Erythroblast (primary cell): ENCODE results near the gene BACH2.
"Not testable (repeated sequence)": the region's sequence is repeated elsewhere in the genome, so short reads cannot be mapped to it uniquely, and the experiment has no call there.

Experiments
- DNase-seq, 2 experiments: peaks; one replicate each; lab custom pipeline; 2025; lab: John Stamatoyannopoulos, UW
- GATA1 ChIP-seq: IDR thresholded peaks from 2 replicates; pipeline ENCODE4 v1.6.1; 2011; ENCODE audit warnings: low read depth, mild to moderate bottlenecking, control low read depth, low read length, moderate library complexity
- POLR2A ChIP-seq: IDR thresholded peaks from 2 replicates; pipeline ENCODE4 v1.6.1; 2011; ENCODE audit warnings: mild to moderate bottlenecking, low read length

BACH2 gene

DNA sequence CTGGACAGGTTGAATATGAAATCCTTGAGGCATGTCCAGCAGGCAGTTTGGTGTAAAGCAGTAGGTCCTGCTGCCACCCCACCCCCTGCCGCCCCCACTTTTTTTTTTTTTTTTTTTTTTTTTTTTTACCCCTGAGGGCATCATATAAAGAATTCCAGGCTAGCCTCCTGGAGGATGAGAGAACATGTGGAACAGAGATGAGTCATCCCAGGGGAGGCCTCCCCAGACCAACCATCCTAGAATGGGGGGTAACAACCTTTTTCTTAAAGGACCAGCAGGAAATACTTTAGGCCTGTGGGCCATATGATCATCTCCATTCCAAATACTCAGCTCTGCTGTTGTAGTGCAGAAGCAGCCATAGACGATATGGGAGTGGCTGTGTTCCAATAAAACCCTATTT is 231.5 kb downstream of the BACH2 start:
- DNase-seq = no peak
- TF ChIP-seq POLR2A (no peak), GATA1 (no peak)

DNA sequence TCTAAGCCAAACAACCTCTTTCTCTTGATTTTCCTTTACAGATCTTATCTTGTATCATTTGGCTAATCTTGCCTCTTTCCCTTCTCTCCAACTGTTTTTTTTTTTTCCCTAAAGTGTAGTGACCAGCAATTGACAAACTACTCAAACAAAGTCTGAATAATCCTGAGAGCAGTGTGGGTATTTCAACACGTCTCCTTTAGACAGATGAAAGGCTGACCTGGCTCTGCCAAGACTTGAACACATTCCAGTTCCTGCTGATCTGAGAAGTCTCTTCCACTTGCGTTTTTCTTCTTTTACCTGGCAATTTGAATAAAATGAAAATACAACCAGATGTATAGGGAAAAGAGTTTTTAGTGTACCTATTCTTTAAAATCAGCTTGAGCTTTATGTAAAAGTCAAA is 234.0 kb downstream of the BACH2 start:
- TF ChIP-seq GATA1 (no peak), POLR2A (no peak)
- DNase-seq = no peak

DNA sequence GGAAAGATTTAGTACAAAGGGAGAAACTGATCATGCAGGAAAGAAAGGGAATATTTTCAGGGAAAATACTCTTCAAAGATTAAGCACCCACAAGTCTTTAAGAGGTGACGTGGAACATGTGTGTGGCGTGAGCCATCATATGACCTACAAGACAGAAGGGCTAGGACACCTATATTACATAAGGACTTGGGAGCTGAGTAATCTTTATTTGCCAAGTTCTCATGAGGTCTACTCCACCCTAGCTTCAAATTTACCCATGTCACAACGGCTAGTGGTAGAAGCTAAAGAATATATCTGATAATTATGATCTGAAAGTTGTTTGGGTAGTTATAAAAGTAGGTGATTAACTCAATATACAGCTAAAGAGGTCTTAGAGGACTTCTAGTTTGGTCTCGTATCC is 234.6 kb downstream of the BACH2 start:
- TF ChIP-seq POLR2A (no peak), GATA1 (no peak)
- DNase-seq = no peak

DNA sequence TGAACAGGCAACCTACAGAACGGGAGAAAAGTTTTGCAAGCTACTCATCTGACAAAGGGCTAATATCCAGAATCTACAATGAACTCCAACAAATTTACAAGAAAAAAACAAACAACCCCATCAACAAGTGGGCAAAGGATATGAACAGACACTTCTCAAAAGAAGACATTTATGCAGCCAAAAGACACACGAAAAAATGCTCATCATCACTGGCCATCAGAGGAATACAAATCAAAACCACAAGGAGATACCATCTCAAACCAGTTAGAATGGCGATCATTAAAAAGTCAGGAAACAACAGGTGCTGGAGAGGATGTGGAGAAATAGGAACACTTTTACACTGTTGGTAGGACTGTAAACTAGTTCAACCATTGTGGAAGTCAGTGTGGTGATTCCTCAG is 237.5 kb downstream of the BACH2 start:
- not testable (repeated sequence) for DNase-seq

DNA sequence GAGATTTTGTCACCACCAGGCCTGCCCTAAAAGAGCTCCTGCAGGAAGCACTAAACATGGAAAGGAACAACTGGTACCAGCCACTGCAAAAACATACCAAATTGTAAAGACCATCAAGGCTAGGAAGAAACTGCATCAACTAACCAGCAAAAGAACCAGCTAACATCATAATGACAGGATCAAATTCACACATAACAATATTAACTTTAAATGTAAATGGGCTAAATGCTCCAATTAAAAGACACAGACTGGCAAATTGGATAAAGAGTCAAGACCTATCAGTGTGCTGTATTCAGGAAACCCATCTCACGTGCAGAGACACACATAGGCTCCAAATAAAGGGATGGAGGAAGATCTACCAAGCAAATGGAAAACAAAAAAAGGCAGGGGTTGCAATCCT is 240.7 kb downstream of the BACH2 start:
- DNase-seq = not testable (repeated sequence)

DNA sequence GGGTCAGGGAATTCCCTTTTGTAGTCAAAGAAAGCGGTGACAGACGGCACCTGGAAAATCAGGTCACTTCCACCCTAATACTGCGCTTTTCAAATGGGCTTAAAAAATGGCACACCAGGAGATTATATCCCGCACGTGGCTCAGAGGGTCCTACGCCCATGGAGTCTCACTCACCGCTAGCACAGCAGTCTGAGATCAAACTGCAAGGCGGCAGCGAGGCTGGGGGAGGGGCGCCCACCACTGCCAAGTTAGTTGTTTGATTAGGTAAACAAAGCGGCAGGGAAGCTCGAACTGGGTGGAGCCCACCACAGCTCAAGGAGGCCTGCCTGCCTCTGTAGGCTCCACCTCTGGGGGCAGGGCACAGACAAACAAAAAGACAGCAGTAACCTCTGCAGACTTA is 242.4 kb downstream of the BACH2 start:
- DNase-seq = not testable (repeated sequence)

DNA sequence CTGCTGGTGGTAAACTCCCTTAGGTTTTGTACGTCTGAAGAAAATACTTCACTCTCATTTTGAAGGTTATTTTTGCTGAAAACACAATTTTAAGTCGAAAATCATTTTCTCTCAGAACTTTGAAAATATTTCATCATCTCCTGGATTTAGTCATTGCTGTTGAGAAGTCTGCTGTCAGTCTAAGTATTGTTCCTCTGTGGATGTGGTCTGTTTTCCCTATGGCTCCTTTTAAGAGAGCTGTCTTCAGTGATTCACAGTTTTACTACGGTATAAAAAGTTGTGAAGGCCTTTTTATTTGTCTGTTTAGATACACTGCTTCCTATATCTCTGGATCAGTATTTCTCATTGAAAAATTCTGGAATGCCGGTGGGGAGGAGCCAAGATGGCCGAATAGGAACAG is 243.0 kb downstream of the BACH2 start:
- no peak for DNase-seq
- TF ChIP-seq POLR2A (no peak), GATA1 (no peak)

DNA sequence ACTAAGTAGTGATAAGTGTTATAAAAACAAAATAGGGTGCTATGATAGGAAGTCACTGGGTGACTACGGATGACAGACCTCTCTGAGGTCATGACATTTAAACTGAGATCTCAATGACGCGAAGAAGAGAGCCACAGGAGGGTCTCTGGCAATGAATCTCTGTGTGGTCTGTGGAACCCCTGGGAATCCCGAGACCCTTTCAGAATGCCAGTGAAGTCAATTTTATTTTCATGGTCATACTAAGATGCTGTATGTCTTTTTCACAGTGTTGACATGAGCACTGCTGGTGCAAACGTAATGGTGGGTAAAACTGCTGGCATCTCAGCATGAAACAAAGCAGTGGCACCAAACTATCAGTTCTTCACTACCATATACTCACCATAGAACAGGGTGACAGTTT is 247.3 kb downstream of the BACH2 start:
- no peak for TF ChIP-seq POLR2A
- no peak for TF ChIP-seq GATA1
- no peak for DNase-seq

DNA sequence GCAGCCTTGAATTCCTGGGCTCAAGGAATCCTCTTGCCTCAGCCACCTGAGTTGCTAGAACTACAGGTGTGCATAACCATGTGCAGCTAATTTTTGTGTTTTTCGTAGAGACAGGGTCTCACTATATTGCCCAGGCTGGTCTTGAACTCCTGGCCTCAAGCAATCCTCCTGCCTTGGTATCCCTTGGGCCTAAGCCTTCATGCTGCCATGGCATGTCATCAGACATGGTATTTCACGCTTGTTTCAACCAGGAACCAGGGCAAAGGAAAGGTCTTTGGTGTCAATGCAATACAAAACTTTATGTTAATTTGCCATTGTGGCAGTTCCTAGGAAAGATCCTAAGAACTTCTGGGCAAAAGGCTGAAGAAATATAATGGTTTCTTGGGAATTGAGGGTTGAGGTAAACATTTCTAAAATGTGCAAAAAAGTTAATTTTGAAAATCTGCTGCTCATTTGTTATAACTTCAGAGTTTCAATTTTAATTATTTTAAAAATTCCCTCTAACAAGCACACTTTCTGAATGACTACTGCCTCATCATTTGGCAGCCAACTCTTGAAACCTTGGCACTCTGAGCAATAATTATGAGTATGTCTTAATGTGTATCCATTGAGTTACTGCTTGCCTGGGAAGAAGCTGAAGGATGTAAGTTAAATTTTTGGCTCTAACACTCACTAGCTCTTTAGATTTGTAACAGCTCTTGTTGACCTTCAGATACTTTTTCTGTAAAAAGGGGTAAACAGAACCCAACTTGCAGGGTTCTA is 248.3 kb downstream of the BACH2 start:
- DNase-seq = no peak
- no peak for TF ChIP-seq POLR2A
- TF ChIP-seq GATA1 = no peak

DNA sequence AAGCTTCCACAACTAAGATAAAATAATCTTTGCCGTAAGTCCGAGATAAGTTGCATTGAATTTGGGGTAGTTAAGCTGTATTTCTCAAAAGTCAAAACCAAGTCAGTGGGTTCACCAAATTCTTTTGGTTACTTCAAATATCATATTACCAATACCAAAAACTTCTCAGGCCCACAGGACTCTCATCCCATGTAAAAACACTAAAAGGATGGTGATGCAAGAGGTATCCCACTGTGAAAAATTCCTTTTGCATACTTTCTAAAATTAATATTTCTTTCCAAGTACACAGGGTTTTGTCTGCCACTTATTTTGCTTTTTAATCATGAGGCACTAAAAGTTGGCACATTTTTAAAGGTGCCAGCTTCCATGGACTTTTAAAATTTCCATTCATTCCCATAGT is 251.1 kb downstream of the BACH2 start:
- no peak for TF ChIP-seq GATA1
- no peak for TF ChIP-seq POLR2A
- no peak for DNase-seq

DNA sequence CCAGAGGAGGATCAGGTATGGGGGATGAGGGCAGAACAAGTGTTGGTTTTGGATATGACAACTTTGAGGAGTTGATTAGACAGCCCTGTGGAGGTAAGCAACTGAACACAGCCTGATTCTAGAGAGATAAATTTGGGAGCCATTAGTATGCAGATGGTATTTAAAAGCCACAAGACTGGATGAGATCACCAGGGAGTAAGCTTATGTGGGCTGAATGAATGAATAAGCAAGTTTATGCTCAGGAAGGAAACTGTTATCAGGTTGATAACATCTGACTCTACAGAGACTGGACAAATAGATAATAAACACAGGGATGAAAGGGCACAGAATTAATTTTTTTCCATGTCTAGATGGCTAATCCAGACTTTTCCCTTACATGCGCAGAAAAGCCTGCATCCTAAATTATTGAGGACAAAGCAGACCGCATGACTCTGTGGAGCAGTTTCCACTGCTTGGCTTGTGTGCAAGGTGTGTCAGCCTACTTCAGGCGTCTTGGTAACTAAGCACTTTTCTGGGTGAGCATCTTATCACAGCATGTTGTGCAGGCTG is 251.7 kb downstream of the BACH2 start:
- no peak for TF ChIP-seq GATA1
- no peak for TF ChIP-seq POLR2A
- DNase-seq = peak; percentile 32 to 76

DNA sequence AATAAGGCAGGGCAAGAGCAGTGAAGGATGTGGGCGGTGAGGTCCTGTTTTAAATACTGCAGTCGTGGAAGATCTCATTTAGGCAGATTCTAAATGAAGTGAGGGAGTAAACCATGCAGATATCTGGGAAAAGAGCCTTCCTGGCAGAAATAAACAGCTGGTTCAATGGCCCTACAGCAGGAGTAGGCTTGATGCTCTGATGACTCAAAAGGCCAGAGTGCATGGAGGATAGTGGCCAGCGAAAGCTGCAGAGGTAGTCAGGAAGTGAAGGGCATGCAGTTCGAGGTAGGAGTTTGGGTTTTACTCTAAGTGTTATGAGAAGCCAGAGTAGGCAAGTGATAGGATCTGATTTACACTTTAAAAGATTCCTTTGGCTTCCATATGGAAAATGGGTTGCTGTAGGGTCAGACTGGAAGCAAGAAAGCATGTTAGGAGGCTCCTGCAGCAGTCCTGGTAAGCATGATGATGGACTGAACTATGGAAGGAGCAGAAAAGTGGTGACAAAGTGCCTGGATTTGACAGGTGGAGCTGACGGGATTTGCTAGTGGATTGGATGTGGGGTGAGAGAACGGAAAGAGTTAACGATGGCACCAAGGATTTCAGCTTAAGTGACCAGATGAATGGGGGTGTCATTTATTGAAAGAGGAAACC is 252.3 kb downstream of the BACH2 start:
- TF ChIP-seq POLR2A = no peak
- no peak for TF ChIP-seq GATA1
- no peak for DNase-seq

DNA sequence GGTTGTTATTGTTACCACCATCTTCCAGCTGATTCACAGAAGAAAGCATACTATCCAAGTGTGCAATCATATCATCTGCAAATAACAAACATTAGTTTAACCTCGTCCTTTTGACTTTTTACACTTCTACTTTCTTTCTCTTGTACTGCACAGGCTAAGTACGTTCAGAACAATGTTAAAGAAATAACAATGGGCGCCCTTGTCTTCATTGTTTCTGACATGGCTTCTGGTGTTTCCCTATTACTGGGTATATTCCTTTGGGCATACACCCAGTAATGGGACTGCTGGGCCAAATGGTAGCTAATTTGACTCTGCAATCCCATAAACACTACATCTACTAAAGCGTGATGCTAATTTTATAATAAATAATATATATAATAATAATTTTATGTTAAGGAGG is 255.7 kb downstream of the BACH2 start:
- DNase-seq = no peak

DNA sequence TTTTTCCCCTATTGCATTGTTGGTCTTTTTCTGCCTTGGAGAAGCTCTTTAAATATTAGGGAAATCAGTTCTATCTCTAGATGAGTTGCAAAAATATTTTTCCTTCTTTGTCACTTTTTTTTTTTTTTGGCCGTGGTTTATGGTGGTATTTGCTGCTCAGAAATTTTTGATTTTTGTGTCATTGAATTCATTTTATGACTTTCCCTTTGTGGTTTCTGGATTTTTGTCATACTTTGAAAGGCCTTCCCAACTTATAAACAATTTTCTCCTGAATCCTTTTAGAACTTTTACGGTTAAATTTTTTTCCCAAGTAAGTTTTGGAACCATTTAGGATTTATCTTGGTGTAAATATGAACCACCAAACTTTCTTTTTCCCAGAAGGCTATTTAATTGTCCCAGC is 256.7 kb downstream of the BACH2 start:
- TF ChIP-seq POLR2A (no peak), GATA1 (no peak)

More for the DNA sequence above, 255.7 kb downstream of the BACH2 start:
- no peak for TF ChIP-seq POLR2A
- TF ChIP-seq GATA1 = no peak

More for the DNA sequence above, 256.7 kb downstream of the BACH2 start:
- DNase-seq = no peak
